ENCODE measurements around the gene HSD11B1.

HSD11B1 gene

GRCh38 chr1:209715314-209715713 lies 10.7 kb downstream of the HSD11B1 start:
- no peak for TF ChIP-seq CTCF (IDR thresholded peaks at IDR 0.05; ENCODE audit: insufficient read depth, low read length, missing control alignments)

GRCh38 chr1:209717818-209718217 lies 13.2 kb downstream of the HSD11B1 start:
- ChIA-PET CTCF (no interaction called here), POLR2A (no interaction called here)
- H3K4me3 ChIP-seq (ENCODE audit: low read depth, low read length), result no peak overlapping the region
- no peak for DNase-seq (ENCODE audit: low read depth, low spot score)
- no peak for TF ChIP-seq CTCF (IDR thresholded peaks at IDR 0.05; ENCODE audit: insufficient read depth, low read length, missing control alignments)

More at GRCh38 chr1:209715314-209715713, 10.7 kb downstream of the HSD11B1 start:
- CTCF ChIA-PET, result no interaction called here
- POLR2A ChIA-PET, result no interaction called here
- H3K4me3 ChIP-seq (ENCODE audit: low read depth, low read length), result no peak overlapping the region
- DNase-seq (ENCODE audit: low read depth, low spot score), result no peak

- ChIA-PET CTCF (no interaction called here), POLR2A (no interaction called here)
- TF ChIP-seq CTCF (IDR thresholded peaks at IDR 0.05; ENCODE audit: insufficient read depth, low read length, missing control alignments), result no peak
- DNase-seq (ENCODE audit: low read depth, low spot score), result no peak
- no peak overlapping the region for H3K4me3 ChIP-seq (ENCODE audit: low read depth, low read length)
These were observed 15.7 kb downstream of the HSD11B1 start for GRCh38 chr1:209720326-209720725.

- no peak for DNase-seq (ENCODE audit: low read depth, low spot score)
- H3K4me3 ChIP-seq (ENCODE audit: low read depth, low read length), result no peak overlapping the region
- ChIA-PET POLR2A (no interaction called here), CTCF (interaction anchor here (0.6 to 0.8 kb wide), 3 partner anchors 27 to 103 kb away, joined by 3 to 5 read pairs (median 3); no protein-coding TSS in a partner anchor)
- no peak for TF ChIP-seq CTCF (IDR thresholded peaks at IDR 0.05; ENCODE audit: insufficient read depth, low read length, missing control alignments)
These were observed 16.2 kb downstream of the HSD11B1 start for GRCh38 chr1:209720826-209721225.

- POLR2A ChIA-PET, result no interaction called here
- no peak for DNase-seq (ENCODE audit: low read depth, low spot score)
- no peak overlapping the region for H3K4me3 ChIP-seq (ENCODE audit: low read depth, low read length)
- CTCF ChIA-PET, result interaction anchor here (0.6 to 0.8 kb wide), 3 partner anchors 27 to 102 kb away, joined by 3 to 5 read pairs (median 3); no protein-coding TSS in a partner anchor
- TF ChIP-seq CTCF (IDR thresholded peaks at IDR 0.05; ENCODE audit: insufficient read depth, low read length, missing control alignments), result no peak
These were observed 16.7 kb downstream of the HSD11B1 start for GRCh38 chr1:209721323-209721722.

GRCh38 chr1:209723265-209723664 lies 18.6 kb downstream of the HSD11B1 start:
- no peak for DNase-seq (ENCODE audit: low read depth, low spot score)
- CTCF ChIA-PET, result interaction anchor here (2.7 to 9.5 kb wide), 2 partner anchors 11 to 23 kb away, joined by 9 to 70 read pairs; no protein-coding TSS in a partner anchor
- TF ChIP-seq CTCF (IDR thresholded peaks at IDR 0.05; ENCODE audit: insufficient read depth, low read length, missing control alignments), result no peak
- POLR2A ChIA-PET, result no interaction called here
- H3K4me3 ChIP-seq (ENCODE audit: low read depth, low read length), result no peak overlapping the region

Measured in AG04449 (cell line).